ENCODE data around the gene UBN1.
"Not testable (repeated sequence)": the region's sequence is repeated elsewhere in the genome, so short reads cannot be mapped to it uniquely, and the experiment has no call there.

Gene UBN1

GRCh38 chr16:4913130-4913773 is 66.0 kb downstream of the UBN1 start:
- DNase-seq = no peak

GRCh38 chr16:4913774-4914525 is 66.7 kb downstream of the UBN1 start:
- DNase-seq = no peak

GRCh38 chr16:4914528-4915225 is 67.4 kb downstream of the UBN1 start:
- no peak for DNase-seq

- DNase-seq = no peak
Measured at GRCh38 chr16:4915226-4915761, 68.0 kb downstream of the UBN1 start.

- no peak for DNase-seq
Measured at GRCh38 chr16:4917117-4917516, 69.8 kb downstream of the UBN1 start.

- DNase-seq = no peak
Measured at GRCh38 chr16:4918781-4919251, 71.5 kb downstream of the UBN1 start.

GRCh38 chr16:4920826-4921225 is 73.5 kb downstream of the UBN1 start:
- DNase-seq = no peak

GRCh38 chr16:4922721-4923342 is 75.6 kb downstream of the UBN1 start:
- no peak for DNase-seq

- no peak for DNase-seq
Measured at GRCh38 chr16:4923853-4924252, 76.6 kb downstream of the UBN1 start.

- no peak for DNase-seq
Measured at GRCh38 chr16:4924593-4925292, 77.5 kb downstream of the UBN1 start.

GRCh38 chr16:4925293-4925607 is 78.0 kb downstream of the UBN1 start:
- no peak for DNase-seq

GRCh38 chr16:4925791-4926190 is 78.5 kb downstream of the UBN1 start:
- DNase-seq = no peak

- DNase-seq = no peak
Measured at GRCh38 chr16:4926928-4927327, 79.6 kb downstream of the UBN1 start.

- DNase-seq = no peak
Measured at GRCh38 chr16:4927661-4928060, 80.4 kb downstream of the UBN1 start.

GRCh38 chr16:4928227-4928626 is 80.9 kb downstream of the UBN1 start:
- no peak for DNase-seq

- not testable (repeated sequence) for DNase-seq
Measured at GRCh38 chr16:4929619-4930018, 82.3 kb downstream of the UBN1 start.

GRCh38 chr16:4931381-4931780 is 84.1 kb downstream of the UBN1 start:
- no peak for DNase-seq
